ENCODE measurements around the gene PKD2L2. TPM values are rescaled to one million over a fixed set of nuclear protein-coding genes. Genes with fewer than 3 reads are reported as not detected.

The PKD2L2 gene
- total RNA-seq, 1 donor from 2014 or later: not detected

GRCh38 chr5:137866541-137867388 lies 22.5 kb upstream of the PKD2L2 start:
- Mint-ChIP-seq H3K27ac (no peak overlapping the region), H3K4me1 (no peaks in the 10 kb centered on the region), H3K27me3 (ENCODE audit: low read depth) (no peaks in the 10 kb centered on the region), H3K36me3 (no peaks in the 10 kb centered on the region), H3K4me3 (no peak overlapping the region), H3K9me3 (no peaks in the 10 kb centered on the region)
- DNase-seq (ENCODE audit: low spot score in 2 of 2, unreplicated experiment in 2 of 2): no peak
- TF ChIP-seq CTCF (IDR thresholded peaks at IDR 0.05; ENCODE audit: unreplicated experiment): no peak

- Mint-ChIP-seq H3K9me3 (no peaks in the 10 kb centered on the region), H3K36me3 (no peaks in the 10 kb centered on the region), H3K27ac (no peak within 1 kb of the TSS), H3K4me3 (no peak within 1 kb of the TSS), H3K4me1 (no peaks in the 10 kb centered on the region), H3K27me3 (ENCODE audit: low read depth) (no peaks in the 10 kb centered on the region)
- no peak for DNase-seq (ENCODE audit: low spot score in 2 of 2, unreplicated experiment in 2 of 2)
- no peak for TF ChIP-seq CTCF (IDR thresholded peaks at IDR 0.05; ENCODE audit: unreplicated experiment)
Observed at GRCh38 chr5:137867664-137868063, 21.6 kb upstream of the PKD2L2 start, which contains the start of gene MYOT. Gene MYOT, plus strand, starts transcription at chr5:137867860. Its CDS starts 2,792 bp downstream, at chr5:137870652.

GRCh38 chr5:137870647-137871339 lies 18.5 kb upstream of the PKD2L2 start:
- Mint-ChIP-seq H3K36me3 (no peaks in the 10 kb centered on the region), H3K4me3 (no peak overlapping the region), H3K27me3 (ENCODE audit: low read depth) (no peaks in the 10 kb centered on the region), H3K4me1 (no peaks in the 10 kb centered on the region), H3K9me3 (no peaks in the 10 kb centered on the region), H3K27ac (no peak overlapping the region)
- no peak for TF ChIP-seq CTCF (IDR thresholded peaks at IDR 0.05; ENCODE audit: unreplicated experiment)
- DNase-seq (ENCODE audit: low spot score in 2 of 2, unreplicated experiment in 2 of 2): no peak

- H3K27me3 Mint-ChIP-seq (ENCODE audit: low read depth): no peaks in the 10 kb centered on the region
Observed at GRCh38 chr5:137871571-137871970, 17.7 kb upstream of the PKD2L2 start.

GRCh38 chr5:137872466-137872865 lies 16.8 kb upstream of the PKD2L2 start:
- Mint-ChIP-seq H3K27me3 (ENCODE audit: low read depth) (no peaks in the 10 kb centered on the region), H3K4me3 (no peak overlapping the region), H3K36me3 (no peaks in the 10 kb centered on the region), H3K27ac (no peak overlapping the region), H3K9me3 (no peaks in the 10 kb centered on the region), H3K4me1 (no peaks in the 10 kb centered on the region)
- no peak for TF ChIP-seq CTCF (IDR thresholded peaks at IDR 0.05; ENCODE audit: unreplicated experiment)
- DNase-seq (ENCODE audit: low spot score in 2 of 2, unreplicated experiment in 2 of 2): no peak

More at GRCh38 chr5:137871571-137871970, 17.7 kb upstream of the PKD2L2 start:
- DNase-seq (ENCODE audit: low spot score in 2 of 2, unreplicated experiment in 2 of 2): no peak
- Mint-ChIP-seq H3K4me3 (no peak overlapping the region), H3K9me3 (no peaks in the 10 kb centered on the region), H3K4me1 (no peaks in the 10 kb centered on the region), H3K27ac (no peak overlapping the region), H3K36me3 (no peaks in the 10 kb centered on the region)
- TF ChIP-seq CTCF (IDR thresholded peaks at IDR 0.05; ENCODE audit: unreplicated experiment): no peak

Data from mesothelial cell of epicardium (in vitro differentiated cells).